ENCODE data around the gene TSHR. TPM values are rescaled to one million over a fixed set of nuclear protein-coding genes. Genes with fewer than 3 reads are reported as not detected.

TSHR gene
- total and polyA plus RNA-seq, 2 donors (not counting 3 experiments of a cell fraction or from before 2014, with no cell fraction given), result not detected

GRCh38 chr14:81147140-81147897, 191.9 kb downstream of the TSHR start:
- DNase-seq (ENCODE audit: low read depth, low spot score), result no peak
- TF ChIP-seq POLR2A (IDR thresholded peaks at IDR 0.05; ENCODE audit: low read depth, low read length) (no peak), MAX (IDR thresholded peaks at IDR 0.05; ENCODE audit: insufficient read depth, insufficient read length) (no peak), CTCF (IDR thresholded peaks at IDR 0.05; ENCODE audit: extremely low read depth in 1 of 2, insufficient read depth in 1 of 2, low read depth in 1 of 2, low read length in 2 of 2) (no peak), FOS (IDR thresholded peaks at IDR 0.05; ENCODE audit: borderline replicate concordance, insufficient read depth, low read length) (no peak), MYC (IDR thresholded peaks at IDR 0.05; ENCODE audit: low read depth, low read length) (no peak), GATA2 (IDR thresholded peaks at IDR 0.05; ENCODE audit: insufficient read depth, insufficient read length, low read depth, low read length) (no peak), JUN (IDR thresholded peaks at IDR 0.05; ENCODE audit: borderline replicate concordance, insufficient read depth, insufficient read length, low read depth) (no peak), EZH2 (IDR thresholded peaks at IDR 0.05; ENCODE audit: borderline replicate concordance, low read depth, low read length, severe bottlenecking) (no peak), POLR2AphosphoS5 (IDR thresholded peaks at IDR 0.05; ENCODE audit: insufficient read depth, low read depth, low read length) (no peak)
- no TSS peak for BruUV-seq (replicated peaks)
- dilution Hi-C loops (cut with MboI; ENCODE audit: extremely low pct_ligation_motif_present, low sequenced_read_pairs), result no loop called here
- H2AFZ ChIP-seq (ENCODE audit: low read depth, low read length), result no peak overlapping the region
- H3K4me3 ChIP-seq (replicated peaks in 1 of 3; ENCODE audit: insufficient read depth in 1 of 3, low read depth in 1 of 3, low read length in 3 of 3), result no peak overlapping the region
- H3K79me2 ChIP-seq (ENCODE audit: control insufficient read depth, insufficient read depth, low read length), result no peaks in the 10 kb centered on the region
- no peaks in the 10 kb centered on the region for H3K9me3 ChIP-seq (replicated peaks; ENCODE audit: control insufficient read depth, insufficient read depth, low read length)
- no peak overlapping the region for H3K4me2 ChIP-seq (ENCODE audit: insufficient read depth, low read length)
- POLR2A ChIA-PET, result interaction anchor here (1.0 kb wide), 1 partner anchor 72 kb away, joined by 3 read pairs; no protein-coding TSS in a partner anchor
- CTCF ChIA-PET, result interaction anchor here (1.2 kb wide), 1 partner anchor 11 kb away, joined by 3 read pairs; no protein-coding TSS in a partner anchor
- H3K27ac ChIP-seq (ENCODE audit: insufficient read depth, low read depth, low read length), result no peak overlapping the region
- no peak overlapping the region for H3K9ac ChIP-seq (replicated peaks; ENCODE audit: extremely low read depth, insufficient read depth, low read length)
- intact Hi-C loops (cut with micrococcal nuclease), result no loop called here
- no peaks in the 10 kb centered on the region for H3K4me1 ChIP-seq (ENCODE audit: control insufficient read depth, extremely low read depth, insufficient read depth, low read length)
- no peaks in the 10 kb centered on the region for H3K36me3 ChIP-seq (ENCODE audit: control insufficient read depth in 2 of 2, extremely low read depth in 1 of 2, insufficient read depth in 2 of 2, low read length in 2 of 2)
- H3K9me1 ChIP-seq (replicated peaks; ENCODE audit: control insufficient read depth, extremely low read depth, insufficient read depth, low read length), result no peaks in the 10 kb centered on the region
- H4K20me1 ChIP-seq (replicated peaks; ENCODE audit: control insufficient read depth, extremely low read depth, insufficient read depth, low read length), result no peaks in the 10 kb centered on the region
- FAIRE-seq, result no peak
- H3K27me3 ChIP-seq (ENCODE audit: control insufficient read depth in 2 of 2, insufficient read depth in 2 of 2, low read length in 2 of 2), result no peaks in the 10 kb centered on the region
